ENCODE measurements around the gene HCN4.

The HCN4 gene

GRCh38 chr15:73341886-73342600, 26.7 kb downstream of the HCN4 start:
- no peak for DNase-seq

GRCh38 chr15:73340502-73341192, 28.1 kb downstream of the HCN4 start:
- no peak for DNase-seq

GRCh38 chr15:73338606-73339374, 30.0 kb downstream of the HCN4 start:
- DNase-seq = no peak

GRCh38 chr15:73338058-73338457, 30.7 kb downstream of the HCN4 start:
- no peak for DNase-seq

GRCh38 chr15:73337187-73337586, 31.6 kb downstream of the HCN4 start:
- no peak for DNase-seq

GRCh38 chr15:73336756-73337155, 32.0 kb downstream of the HCN4 start:
- DNase-seq = no peak

GRCh38 chr15:73335471-73335870, 33.3 kb downstream of the HCN4 start:
- DNase-seq = no peak

GRCh38 chr15:73335026-73335425, 33.7 kb downstream of the HCN4 start:
- no peak for DNase-seq

- no peak for DNase-seq
Observed at GRCh38 chr15:73334086-73334485, 34.7 kb downstream of the HCN4 start.

- DNase-seq = no peak
Observed at GRCh38 chr15:73333001-73333400, 35.8 kb downstream of the HCN4 start.

GRCh38 chr15:73331991-73332925, 36.5 kb downstream of the HCN4 start:
- DNase-seq = no peak

- DNase-seq = no peak
Observed at GRCh38 chr15:73331501-73331900, 37.3 kb downstream of the HCN4 start.

- DNase-seq = no peak
Observed at GRCh38 chr15:73330206-73331051, 38.3 kb downstream of the HCN4 start.

GRCh38 chr15:73329501-73330200, 39.1 kb downstream of the HCN4 start:
- no peak for DNase-seq

GRCh38 chr15:73328981-73329380, 39.8 kb downstream of the HCN4 start:
- no peak for DNase-seq

GRCh38 chr15:73328149-73328820, 40.5 kb downstream of the HCN4 start:
- DNase-seq = no peak

- no peak for DNase-seq
Observed at GRCh38 chr15:73326157-73326556, 42.6 kb downstream of the HCN4 start.

GRCh38 chr15:73325191-73325861, 43.4 kb downstream of the HCN4 start:
- no peak for DNase-seq

GRCh38 chr15:73324496-73325170, 44.1 kb downstream of the HCN4 start:
- DNase-seq = no peak
